MM.1S (cell line): ENCODE results near the gene FOXR2.

Experiments
- CTCF ChIP-seq: fragments of 300-600 bp; sonication (generic); IDR thresholded peaks from 2 replicates; pipeline ENCODE4 v1.5.1; 2016; ENCODE audit warnings: antibody characterized with exemption, low read length, mixed read lengths
- EZH2 ChIP-seq: fragments of 300-600 bp; sonication (generic); optimal IDR thresholded peaks from 2 replicates; pipeline ENCODE3; 2017; ENCODE audit warnings: low read depth, mild to moderate bottlenecking, antibody characterized with exemption, low read length, mixed read lengths
- EZH2phosphoT487 ChIP-seq: fragments of 300-600 bp; sonication (generic); IDR thresholded peaks from 2 replicates; pipeline ENCODE4 v1.6.1; 2018; ENCODE audit warnings: antibody characterized with exemption, low read length

- TF ChIP-seq EZH2 (no peak), CTCF (no peak), EZH2phosphoT487 (no peak)
Observed at GRCh38 chrX:55663584-55663983, 40.4 kb downstream of the FOXR2 start.
